Measurements from ENCODE around the gene MATR3.
"Not testable (repeated sequence)": the region's sequence is repeated elsewhere in the genome, so short reads cannot be mapped to it uniquely, and the experiment has no call there.

The MATR3 gene

GRCh38 chr5:139343476-139343875 lies 49.9 kb downstream of the MATR3 start:
- ATAC-seq (no peak), DNase-seq (ENCODE audit: low spot score in 2 of 2) (no peak)
- Mint-ChIP-seq H3K36me3 (peaks cover 75% of the 10 kb centered on the region), H3K4me1 (peaks cover 46% of the 10 kb centered on the region), H3K27ac (peak overlapping the region; percentile 99), H3K4me3 (peak overlapping the region; percentile 98), H3K9me3 (no peaks in the 10 kb centered on the region)

GRCh38 chr5:139344177-139344576 lies 50.6 kb downstream of the MATR3 start:
- DNase-seq (ENCODE audit: low spot score in 2 of 2) (no peak), ATAC-seq (no peak)
- peaks cover 78% of the 10 kb centered on the region for H3K36me3 Mint-ChIP-seq
- H3K27ac Mint-ChIP-seq = no peak overlapping the region
- H3K4me1 Mint-ChIP-seq = peaks cover 53% of the 10 kb centered on the region
- H3K9me3 Mint-ChIP-seq = no peaks in the 10 kb centered on the region
- H3K4me3 Mint-ChIP-seq = peak overlapping the region; percentile 98

DNA sequence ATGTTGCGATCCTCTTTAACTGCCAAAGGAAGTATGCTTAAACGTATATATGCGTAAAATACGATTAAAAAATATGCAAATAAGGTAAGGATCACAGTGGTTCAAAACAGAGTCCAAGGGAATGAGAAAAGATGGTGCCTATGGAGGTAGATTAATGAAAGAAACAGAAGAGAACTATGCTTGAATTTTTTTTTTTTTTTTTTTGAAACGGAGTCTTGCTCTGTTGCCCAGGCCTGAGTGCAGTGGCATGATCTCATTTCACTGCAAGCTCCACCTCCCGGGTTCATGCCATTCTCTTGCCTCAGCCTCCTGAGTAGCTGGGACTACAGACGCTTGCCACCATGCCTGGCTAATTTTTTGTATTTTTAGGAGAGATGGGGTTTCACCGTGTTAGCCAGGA lies 51.9 kb downstream of the MATR3 start:
- DNase-seq (ENCODE audit: low spot score in 2 of 2); H3K9me3 Mint-ChIP-seq; H3K27ac Mint-ChIP-seq; ATAC-seq; H3K4me3 Mint-ChIP-seq: not testable (repeated sequence)
- peaks cover 88% of the 10 kb centered on the region for H3K36me3 Mint-ChIP-seq
- H3K4me1 Mint-ChIP-seq = peaks cover 53% of the 10 kb centered on the region

DNA sequence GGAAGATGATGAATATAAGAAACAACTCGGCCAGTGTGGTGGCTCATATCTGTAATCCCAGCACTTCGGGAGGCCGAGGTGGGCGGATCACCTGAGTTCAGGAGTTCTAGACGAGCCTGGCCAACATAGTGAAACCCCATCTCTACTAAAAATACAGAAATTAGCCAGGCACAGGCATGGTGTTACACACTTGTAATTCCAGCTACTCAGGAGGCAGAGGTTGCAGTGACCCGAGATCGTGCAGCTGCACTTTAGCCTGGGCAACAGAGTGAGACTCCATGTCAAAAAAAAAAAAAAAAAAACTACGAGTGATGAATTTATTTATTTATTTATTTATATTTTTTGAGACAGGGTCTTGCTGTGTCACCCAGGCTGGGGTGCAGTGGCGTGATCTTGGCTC lies 54.3 kb downstream of the MATR3 start:
- not testable (repeated sequence) for ATAC-seq; DNase-seq (ENCODE audit: low spot score in 2 of 2); H3K27ac Mint-ChIP-seq; H3K4me3 Mint-ChIP-seq; H3K9me3 Mint-ChIP-seq
- H3K36me3 Mint-ChIP-seq = peaks cover 95% of the 10 kb centered on the region
- H3K4me1 Mint-ChIP-seq = peaks cover 39% of the 10 kb centered on the region

DNA sequence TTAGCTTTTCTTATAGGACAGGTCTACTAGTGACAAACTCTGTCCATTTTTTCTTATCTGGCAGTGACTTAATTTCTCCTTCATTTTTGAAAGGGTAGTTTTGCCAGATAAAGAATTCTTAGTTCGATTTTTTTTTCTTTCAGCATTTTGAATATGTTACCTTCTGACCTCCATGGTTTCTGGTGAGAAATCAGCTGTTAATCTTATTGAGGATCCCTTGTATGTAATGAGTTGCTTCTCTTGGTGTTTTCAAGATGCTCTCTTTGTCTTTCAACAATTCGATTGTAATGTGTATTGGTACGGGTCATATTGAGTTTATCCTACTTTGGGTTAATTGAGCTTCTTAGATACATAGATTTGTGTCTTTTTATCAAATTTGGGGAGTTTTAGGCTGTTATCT lies 60.6 kb downstream of the MATR3 start:
- no peaks in the 10 kb centered on the region for H3K9me3 Mint-ChIP-seq
- peaks cover 88% of the 10 kb centered on the region for H3K36me3 Mint-ChIP-seq
- ATAC-seq (no peak), DNase-seq (ENCODE audit: low spot score in 2 of 2) (no peak)
- H3K4me1 Mint-ChIP-seq = peaks cover 26% of the 10 kb centered on the region
- no peak overlapping the region for H3K27ac Mint-ChIP-seq
- no peak overlapping the region for H3K4me3 Mint-ChIP-seq

DNA sequence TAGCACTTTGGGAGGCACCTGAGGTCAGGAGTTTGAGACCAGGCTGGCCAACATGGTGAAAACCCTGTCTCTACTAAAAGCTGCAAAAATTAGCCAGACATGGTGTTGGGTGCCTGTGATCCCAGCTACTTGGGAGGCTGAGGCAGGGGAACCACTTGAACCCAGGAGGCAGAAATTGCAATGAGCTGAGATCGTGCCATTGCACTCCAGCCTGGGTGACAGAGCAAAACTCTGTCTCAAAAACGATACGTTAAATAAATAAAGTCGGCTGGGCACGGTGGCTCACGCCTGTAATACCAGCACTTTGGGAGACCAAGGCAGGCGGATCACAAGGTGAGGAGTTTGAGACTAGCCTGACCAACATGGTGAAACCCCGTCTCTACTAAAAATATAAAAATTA lies 62.4 kb downstream of the MATR3 start:
- not testable (repeated sequence) for H3K27ac Mint-ChIP-seq; H3K9me3 Mint-ChIP-seq; H3K4me3 Mint-ChIP-seq; ATAC-seq; DNase-seq (ENCODE audit: low spot score in 2 of 2)
- peaks cover 71% of the 10 kb centered on the region for H3K36me3 Mint-ChIP-seq
- peaks cover 26% of the 10 kb centered on the region for H3K4me1 Mint-ChIP-seq

- Mint-ChIP-seq H3K27ac (peak overlapping the region; percentile 35), H3K9me3 (no peaks in the 10 kb centered on the region), H3K36me3 (peaks cover 65% of the 10 kb centered on the region), H3K4me3 (no peak overlapping the region), H3K4me1 (peaks cover 21% of the 10 kb centered on the region)
- DNase-seq (ENCODE audit: low spot score in 2 of 2) = no peak
- no peak for ATAC-seq
Measured at GRCh38 chr5:139358064-139358463, 64.5 kb downstream of the MATR3 start.

DNA sequence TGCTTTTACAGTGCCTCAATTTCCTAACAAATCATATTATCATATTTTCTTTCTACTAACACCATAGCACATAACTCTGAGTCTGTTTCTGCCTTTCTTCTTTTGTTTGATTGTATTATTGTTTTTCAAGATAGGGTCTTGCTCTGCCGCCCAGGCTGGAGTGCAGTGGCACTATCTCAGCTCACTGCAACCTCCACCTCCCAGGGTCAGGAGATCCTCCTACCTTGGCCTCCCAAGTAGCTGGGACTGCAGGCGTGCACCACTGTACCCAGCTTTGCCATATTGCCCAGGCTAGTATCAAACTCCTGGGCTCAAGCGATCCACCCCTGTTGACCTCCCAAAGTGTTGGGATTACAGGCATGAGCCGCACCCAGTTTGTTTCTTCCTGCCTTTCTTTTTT lies 66.8 kb downstream of the MATR3 start:
- DNase-seq (ENCODE audit: low spot score in 2 of 2) (no peak), ATAC-seq (no peak)
- Mint-ChIP-seq H3K9me3 (no peaks in the 10 kb centered on the region), H3K4me1 (peaks cover 19% of the 10 kb centered on the region), H3K4me3 (no peak overlapping the region), H3K36me3 (peaks cover 65% of the 10 kb centered on the region), H3K27ac (no peak overlapping the region)

DNA sequence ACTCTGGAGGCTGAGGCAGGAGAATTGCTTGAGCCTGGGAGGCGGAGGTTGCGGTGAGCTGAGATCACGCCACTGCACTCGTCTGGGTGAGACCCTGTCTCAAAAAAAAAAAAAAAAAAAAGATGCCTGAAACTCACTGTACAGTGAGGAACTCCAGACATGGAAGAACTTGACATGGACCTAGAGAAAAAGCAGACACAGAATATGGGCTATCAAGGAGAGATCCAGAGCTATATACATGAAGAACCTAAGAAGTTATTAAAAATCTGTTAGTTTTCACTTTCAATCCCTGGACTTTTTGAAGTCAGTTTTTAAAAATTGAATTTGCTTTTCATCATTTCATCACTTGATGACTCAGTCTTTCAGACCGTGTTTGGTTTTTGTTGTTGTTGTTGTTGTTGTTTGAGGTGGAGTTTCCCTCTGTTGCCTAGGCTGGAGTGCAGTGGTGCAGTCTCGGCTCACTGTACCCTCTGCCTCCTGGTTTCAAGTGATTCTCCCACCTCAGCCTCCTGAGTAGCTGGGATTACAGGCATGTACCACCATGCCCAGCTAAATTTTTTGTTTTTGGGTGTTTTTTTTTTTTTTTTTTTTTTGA lies 68.4 kb downstream of the MATR3 start:
- ATAC-seq (no peak), DNase-seq (ENCODE audit: low spot score in 2 of 2) (no peak)
- H3K4me3 Mint-ChIP-seq = no peak overlapping the region
- H3K9me3 Mint-ChIP-seq = no peaks in the 10 kb centered on the region
- H3K36me3 Mint-ChIP-seq = peaks cover 65% of the 10 kb centered on the region
- H3K27ac Mint-ChIP-seq = peak overlapping the region; percentile 50
- peaks cover 19% of the 10 kb centered on the region for H3K4me1 Mint-ChIP-seq

GRCh38 chr5:139363937-139364336 lies 70.4 kb downstream of the MATR3 start:
- no peak for DNase-seq (ENCODE audit: low spot score in 2 of 2)
- ATAC-seq = peak; percentile 43
- peaks cover 75% of the 10 kb centered on the region for H3K36me3 Mint-ChIP-seq
- no peaks in the 10 kb centered on the region for H3K9me3 Mint-ChIP-seq
- no peak overlapping the region for H3K4me3 Mint-ChIP-seq
- peak overlapping the region; percentile 43 for H3K27ac Mint-ChIP-seq
- H3K4me1 Mint-ChIP-seq = peaks cover 8% of the 10 kb centered on the region

- Mint-ChIP-seq H3K9me3 (no peaks in the 10 kb centered on the region), H3K4me1 (peaks cover 7% of the 10 kb centered on the region), H3K27ac (peak overlapping the region; percentile 43), H3K4me3 (no peak overlapping the region), H3K36me3 (peaks cover 79% of the 10 kb centered on the region)
- ATAC-seq (no peak), DNase-seq (ENCODE audit: low spot score in 2 of 2) (no peak)
Measured at GRCh38 chr5:139364466-139364865, 70.9 kb downstream of the MATR3 start.

DNA sequence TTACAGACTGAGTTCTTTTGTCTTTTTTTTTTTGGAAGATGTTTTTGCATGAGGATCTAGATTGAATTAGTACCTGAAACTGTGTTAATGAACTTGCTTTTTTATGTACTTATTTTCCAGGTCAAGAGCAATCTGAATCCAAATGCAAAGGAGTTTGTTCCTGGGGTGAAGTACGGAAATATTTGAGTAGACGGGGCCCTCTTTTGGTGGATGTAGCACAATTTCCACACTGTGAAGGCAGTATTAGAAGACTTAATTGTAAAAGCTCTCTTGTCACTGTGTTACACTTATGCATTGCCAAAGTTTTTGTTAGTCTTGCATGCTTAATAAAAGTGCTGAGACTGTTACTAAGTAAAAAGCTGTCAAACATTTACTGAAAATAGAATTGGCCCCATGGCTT lies 75.1 kb downstream of the MATR3 start:
- no peak for DNase-seq (ENCODE audit: low spot score in 2 of 2)
- Mint-ChIP-seq H3K27ac (no peak overlapping the region), H3K4me1 (peaks cover 22% of the 10 kb centered on the region), H3K36me3 (peaks cover 70% of the 10 kb centered on the region), H3K4me3 (no peak overlapping the region), H3K9me3 (no peaks in the 10 kb centered on the region)
- ATAC-seq = no peak

DNA sequence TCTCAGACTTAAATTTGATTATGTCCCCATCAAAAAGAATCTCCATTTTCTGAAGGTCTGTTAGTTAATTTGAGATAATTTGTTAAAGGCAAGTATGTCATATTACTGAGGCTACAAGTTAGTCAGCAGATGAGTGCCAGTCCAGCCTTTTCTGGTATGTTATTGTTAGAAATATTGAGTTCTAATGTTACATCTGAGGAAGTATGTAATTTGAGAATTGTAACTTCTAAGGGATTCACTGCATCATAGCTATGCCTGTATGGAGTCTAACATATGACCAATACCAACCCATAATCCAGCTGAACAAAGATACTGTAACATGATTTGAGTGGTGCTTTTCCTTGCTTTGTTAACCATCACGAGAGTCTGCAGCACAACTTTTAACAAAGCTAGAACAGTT lies 75.6 kb downstream of the MATR3 start:
- no peak for DNase-seq (ENCODE audit: low spot score in 2 of 2)

GRCh38 chr5:139371482-139372435 lies 78.2 kb downstream of the MATR3 start:
- Mint-ChIP-seq H3K27ac (peak overlapping the region; percentile 29), H3K36me3 (peaks cover 48% of the 10 kb centered on the region), H3K4me3 (peak overlapping the region; percentile 4), H3K4me1 (peaks cover 17% of the 10 kb centered on the region), H3K9me3 (no peaks in the 10 kb centered on the region)
- DNase-seq (ENCODE audit: low spot score in 2 of 2) (no peak), ATAC-seq (peak; percentile 77)

More for the DNA sequence above, 75.6 kb downstream of the MATR3 start:
- Mint-ChIP-seq H3K36me3 (peaks cover 65% of the 10 kb centered on the region), H3K4me3 (no peak overlapping the region), H3K9me3 (no peaks in the 10 kb centered on the region), H3K4me1 (peaks cover 17% of the 10 kb centered on the region), H3K27ac (no peak overlapping the region)
- ATAC-seq = no peak

DNA sequence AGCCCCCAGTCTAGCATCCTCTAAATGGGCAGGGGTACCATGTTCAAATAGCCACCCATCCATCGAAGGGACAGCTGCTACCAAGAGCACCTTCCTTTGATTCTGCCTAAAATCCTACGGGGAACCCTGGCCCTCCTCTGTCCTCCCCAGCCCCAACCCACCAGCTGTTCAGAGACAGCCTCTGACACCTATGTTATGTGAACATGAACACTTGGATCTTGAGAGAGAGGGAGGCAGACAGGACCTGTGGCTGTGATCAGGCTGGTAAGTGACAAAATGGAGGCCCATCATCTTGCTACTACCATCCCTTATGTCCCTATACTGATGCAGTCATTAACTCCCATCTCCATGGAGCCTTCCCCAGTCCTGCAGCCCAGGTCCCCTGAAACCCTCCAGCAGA lies 81.4 kb downstream of the MATR3 start:
- peaks cover 24% of the 10 kb centered on the region for H3K4me1 Mint-ChIP-seq
- ATAC-seq (no peak), DNase-seq (ENCODE audit: low spot score in 2 of 2) (no peak)
- H3K27ac Mint-ChIP-seq = peak overlapping the region; percentile 1
- H3K9me3 Mint-ChIP-seq = no peaks in the 10 kb centered on the region
- H3K4me3 Mint-ChIP-seq = no peak overlapping the region
- peaks cover 31% of the 10 kb centered on the region for H3K36me3 Mint-ChIP-seq

- H3K27ac Mint-ChIP-seq = no peak overlapping the region
- no peak overlapping the region for H3K4me3 Mint-ChIP-seq
- ATAC-seq = no peak
- DNase-seq (ENCODE audit: low spot score in 2 of 2) = no peak
- peaks cover 30% of the 10 kb centered on the region for H3K36me3 Mint-ChIP-seq
- H3K9me3 Mint-ChIP-seq = no peaks in the 10 kb centered on the region
- H3K4me1 Mint-ChIP-seq = peaks cover 19% of the 10 kb centered on the region
Measured at GRCh38 chr5:139376364-139376763, 82.8 kb downstream of the MATR3 start.
